HG03378 (cell line): ENCODE data around the gene SLC38A9.
"Not testable (repeated sequence)": the region's sequence is repeated elsewhere in the genome, so short reads cannot be mapped to it uniquely, and the experiment has no call there.

ENCODE experiments used
- ATAC-seq: cut with Tn5 transposase; IDR thresholded peaks from one replicate; pipeline ENCODE4 v1.9.1; 2021; ENCODE audit warnings: mild to moderate bottlenecking, moderate library complexity; ENCODE audit not compliant: unreplicated experiment

Gene SLC38A9

GRCh38 chr5:55712023-55712859 is at the start of gene SLC38A9:
TSS of gene SLC38A9 (minus strand) at chr5:55712324. CDS start at chr5:55697958, 14,366 bp downstream.
- ATAC-seq: peak; percentile 99

- not testable (repeated sequence) for ATAC-seq
These were observed 49.6 kb upstream of the SLC38A9 start for GRCh38 chr5:55761721-55762120.

- no peak for ATAC-seq
These were observed 46.6 kb upstream of the SLC38A9 start for GRCh38 chr5:55758714-55759113.

- ATAC-seq: no peak
These were observed 46.1 kb upstream of the SLC38A9 start for GRCh38 chr5:55758231-55758630.

GRCh38 chr5:55750499-55750898 is 38.4 kb upstream of the SLC38A9 start:
- no peak for ATAC-seq

GRCh38 chr5:55750063-55750462 is 37.9 kb upstream of the SLC38A9 start:
- no peak for ATAC-seq

- ATAC-seq: no peak
These were observed 37.3 kb upstream of the SLC38A9 start for GRCh38 chr5:55749387-55749786.

GRCh38 chr5:55747778-55748318 is 35.7 kb upstream of the SLC38A9 start:
- ATAC-seq: no peak

GRCh38 chr5:55742778-55743177 is 30.7 kb upstream of the SLC38A9 start:
- ATAC-seq: no peak

GRCh38 chr5:55737793-55738192 is 25.7 kb upstream of the SLC38A9 start, which contains the start of gene DDX4:
TSS of gene DDX4 (plus strand) at chr5:55738061. CDS start at chr5:55738964, 903 bp downstream.
- ATAC-seq: no peak

GRCh38 chr5:55734658-55735057 is 22.5 kb upstream of the SLC38A9 start:
- ATAC-seq: no peak

GRCh38 chr5:55732585-55732984 is 20.5 kb upstream of the SLC38A9 start:
- ATAC-seq: no peak

- no peak for ATAC-seq
These were observed 19.7 kb upstream of the SLC38A9 start for GRCh38 chr5:55731848-55732247.

GRCh38 chr5:55724281-55724680 is 12.2 kb upstream of the SLC38A9 start:
- no peak for ATAC-seq

GRCh38 chr5:55720188-55720703 is 8.1 kb upstream of the SLC38A9 start:
- ATAC-seq: no peak

GRCh38 chr5:55719026-55719425 is 6.9 kb upstream of the SLC38A9 start:
- ATAC-seq: not testable (repeated sequence)

GRCh38 chr5:55715519-55716078 is 3.5 kb upstream of the SLC38A9 start:
- no peak for ATAC-seq

- no peak for ATAC-seq
These were observed 2.6 kb upstream of the SLC38A9 start for GRCh38 chr5:55714749-55715148.

GRCh38 chr5:55714339-55714738 is 2.2 kb upstream of the SLC38A9 start:
- ATAC-seq: no peak

GRCh38 chr5:55713871-55714270 is 1.7 kb upstream of the SLC38A9 start:
- no peak for ATAC-seq

GRCh38 chr5:55711507-55712022 is 559 bp downstream of the SLC38A9 start:
- ATAC-seq: no peak

GRCh38 chr5:55708732-55709131 is 3.4 kb downstream of the SLC38A9 start:
- ATAC-seq: no peak
